ENCODE measurements around the gene DCP1B.

DCP1B gene

GRCh38 chr12:1918884-1919236, 85.4 kb downstream of the DCP1B start:
- DNase-seq (ENCODE audit: low read depth), result no peak

GRCh38 chr12:1918081-1918883, 86.0 kb downstream of the DCP1B start, which contains the start of gene CACNA2D4:
TSS of gene CACNA2D4 (minus strand) at chr12:1918652. CDS start at chr12:1918473, 179 bp downstream.
- no peak for DNase-seq (ENCODE audit: low read depth)

- no peak for DNase-seq (ENCODE audit: low read depth)
These were observed 86.8 kb downstream of the DCP1B start for GRCh38 chr12:1917172-1918070.

GRCh38 chr12:1916371-1917171, 87.7 kb downstream of the DCP1B start:
- DNase-seq (ENCODE audit: low read depth), result no peak

- DNase-seq (ENCODE audit: low read depth), result no peak
These were observed 88.9 kb downstream of the DCP1B start for GRCh38 chr12:1915082-1915968.

- DNase-seq (ENCODE audit: low read depth), result no peak
These were observed 89.9 kb downstream of the DCP1B start for GRCh38 chr12:1914114-1914911.

- no peak for DNase-seq (ENCODE audit: low read depth)
These were observed 90.7 kb downstream of the DCP1B start for GRCh38 chr12:1913377-1914113.

- no peak for DNase-seq (ENCODE audit: low read depth)
These were observed 91.5 kb downstream of the DCP1B start for GRCh38 chr12:1912580-1913376.

GRCh38 chr12:1911598-1912575, 92.4 kb downstream of the DCP1B start:
- no peak for DNase-seq (ENCODE audit: low read depth)

- DNase-seq (ENCODE audit: low read depth), result no peak
These were observed 93.8 kb downstream of the DCP1B start for GRCh38 chr12:1910468-1910867.

- no peak for DNase-seq (ENCODE audit: low read depth)
These were observed 95.5 kb downstream of the DCP1B start for GRCh38 chr12:1908758-1909157.

- DNase-seq (ENCODE audit: low read depth), result peak; percentile 8
These were observed 96.3 kb downstream of the DCP1B start for GRCh38 chr12:1907652-1908611.

GRCh38 chr12:1906579-1906978, 97.7 kb downstream of the DCP1B start:
- no peak for DNase-seq (ENCODE audit: low read depth)

GRCh38 chr12:1904875-1905274, 99.4 kb downstream of the DCP1B start:
- no peak for DNase-seq (ENCODE audit: low read depth)

- no peak for DNase-seq (ENCODE audit: low read depth)
These were observed 107.3 kb downstream of the DCP1B start for GRCh38 chr12:1896964-1897363.
